HCT116 (cell line): Measurements from ENCODE around the gene EXOSC10. TPM values are rescaled to one million over a fixed set of nuclear protein-coding genes. Genes with fewer than 3 reads are reported as not detected.

Source experiments
- ATAC-seq: fragments of 200-7000 bp; cut with Tn5 transposase; 2 replicates; pipeline ENCODE4 v1.9.1; 2020; ENCODE audit warnings: mild to moderate bottlenecking, moderate library complexity
- BruUV-seq: library from RNA; stranded (reverse); fragments of 400-500 nt; replicated peaks from 2 replicates; lab custom pipeline; 2021; lab: Mats Ljungman, UMichigan
- CTCF ChIA-PET: fragments of 300-600 bp; sonication (Branson Sonifier 250); formaldehyde crosslinking; loops from one replicate; lab custom pipeline; 2021; ENCODE audit warnings: antibody characterized with exemption; lab: Charles Lee
- POLR2A ChIA-PET: fragments of 300-600, 350-600 bp; sonication (Branson Sonifier 250); formaldehyde crosslinking; loops from one replicate; lab custom pipeline; 2021; ENCODE audit warnings: antibody characterized with exemption; lab: Charles Lee
- RAD21 ChIA-PET, 2 experiments: fragments of 300-600 bp; sonication (Branson Sonifier 250); formaldehyde crosslinking; loops; one replicate each; lab custom pipeline; 2023; ENCODE audit warnings: low total read pairs in 2 of 2; ENCODE audit not compliant: uncharacterized antibody in 2 of 2, unreplicated experiment in 2 of 2, low non-redundant PET in 1 of 2; lab: Charles Lee
- DNase-seq: peaks from one replicate; pipeline ENCODE4 v3.0.0-alpha.2; 2010; ENCODE audit warnings: low read depth, low spot score
- H2AFZ ChIP-seq: fragments of 200-600 bp; shearing (Covaris generic), sonication (generic); 2 replicates; pipeline ENCODE4 v1.6.1; 2017; ENCODE audit warnings: low read depth, mixed run types, mixed read lengths, antibody characterized with exemption, low read length; ENCODE audit not compliant: poor library complexity, severe bottlenecking
- H3K27ac ChIP-seq: 2 replicates; pipeline ENCODE4 v1.5.1; 2012; ENCODE audit warnings: low read depth, low read length
- H3K27me3 ChIP-seq: fragments of 200-600 bp; sonication (generic); 2 replicates; pipeline ENCODE4 v1.6.1; 2016; ENCODE audit warnings: mixed run types, low read length, mixed read lengths; ENCODE audit not compliant: insufficient read depth
- H3K36me3 ChIP-seq, 2 experiments: fragments of 200-500 bp in 1 of 2; fragments of 200-600 bp in 1 of 2; sonication (Bioruptor generic) in 1 of 2; sonication (generic) in 1 of 2; 2 replicates each; pipeline versions ENCODE4 v1.5.1 to v1.6.1; 2014 to 2016; ENCODE audit warnings: low read length in 2 of 2, inconsistent platforms in 1 of 2, mixed read lengths in 1 of 2, mixed run types in 1 of 2; ENCODE audit not compliant: insufficient read depth in 2 of 2, control insufficient read depth in 1 of 2
- H3K4me1 ChIP-seq, 2 experiments: fragments of 200-600 bp in 1 of 2; sonication (generic) in 1 of 2; 2 replicates each; pipeline versions ENCODE4 v1.5.1 to v1.6.1; 2012 to 2017; ENCODE audit warnings: low read length in 2 of 2, inconsistent platforms in 1 of 2, mild to moderate bottlenecking in 1 of 2, mixed read lengths in 1 of 2, mixed run types in 1 of 2, moderate library complexity in 1 of 2; ENCODE audit not compliant: insufficient read depth in 2 of 2, control insufficient read depth in 1 of 2
- H3K4me2 ChIP-seq: fragments of 200-600 bp; sonication (generic); 2 replicates; pipeline ENCODE4 v1.6.1; 2017; ENCODE audit warnings: mixed run types, low read length, mixed read lengths
- H3K4me3 ChIP-seq, 2 experiments: fragments of 200-600 bp in 1 of 2; sonication (generic) in 1 of 2; replicated peaks in 1 of 2; 2 replicates each; pipeline ENCODE4 v1.5.1; 2011 to 2016; ENCODE audit warnings: low read length in 2 of 2, control low read depth in 1 of 2, low read depth in 1 of 2, mild to moderate bottlenecking in 1 of 2, mixed read lengths in 1 of 2, mixed run types in 1 of 2
- H3K79me2 ChIP-seq: fragments of 200-600 bp; sonication (generic); 2 replicates; pipeline ENCODE4 v1.6.1; 2017; ENCODE audit warnings: mild to moderate bottlenecking, mixed run types, low read length, moderate library complexity, mixed read lengths; ENCODE audit not compliant: insufficient read depth
- H3K9ac ChIP-seq: fragments of 200-600 bp; sonication (generic); 2 replicates; pipeline ENCODE4 v1.6.1; 2016; ENCODE audit warnings: low read length, mixed read lengths
- H3K9me2 ChIP-seq: fragments of 200-600 bp; sonication (generic), shearing (Covaris generic); 2 replicates; pipeline ENCODE4 v1.6.1; 2017; ENCODE audit warnings: mixed run types, mild to moderate bottlenecking, moderate library complexity; ENCODE audit not compliant: insufficient read depth
- H3K9me3 ChIP-seq, 2 experiments: fragments of 200-500 bp in 1 of 2; fragments of 200-600 bp in 1 of 2; sonication (Bioruptor generic) in 1 of 2; sonication (generic) in 1 of 2; 2 replicates each; pipeline ENCODE4 v1.6.1; 2014 to 2017; ENCODE audit warnings: low read length in 2 of 2, mixed read lengths in 2 of 2, inconsistent platforms in 1 of 2, low read depth in 1 of 2, mild to moderate bottlenecking in 1 of 2, mixed run types in 1 of 2, moderate library complexity in 1 of 2; ENCODE audit not compliant: control insufficient read depth in 1 of 2, insufficient read depth in 1 of 2
- H4K20me1 ChIP-seq: fragments of 200-600 bp; sonication (generic), shearing (Covaris generic); 2 replicates; pipeline ENCODE4 v1.6.1; 2017; ENCODE audit warnings: mixed run types, mild to moderate bottlenecking, moderate library complexity; ENCODE audit not compliant: insufficient read depth
- ELF1 ChIP-seq: IDR thresholded peaks from 2 replicates; pipeline ENCODE4 v1.6.1; 2012; ENCODE audit warnings: low read depth, borderline replicate concordance
- EZH2 ChIP-seq: fragments of 200-600 bp; sonication (generic); IDR thresholded peaks from 2 replicates; pipeline ENCODE4 v1.6.1; 2017; ENCODE audit warnings: antibody characterized with exemption, mixed run types
- JUND ChIP-seq: IDR thresholded peaks from 2 replicates; pipeline ENCODE4 v1.6.1; 2012
- POLR2A ChIP-seq: IDR thresholded peaks from 2 replicates; pipeline ENCODE4 v1.7.0; 2011; ENCODE audit warnings: borderline replicate concordance; ENCODE audit not compliant: insufficient read depth, insufficient read length; ENCODE audit errors: extremely low read depth
- POLR2AphosphoS5 ChIP-seq: IDR thresholded peaks from 2 replicates; pipeline ENCODE4 v1.6.1; 2011; ENCODE audit warnings: mild to moderate bottlenecking, low read depth, low read length, moderate library complexity
- RAD21 ChIP-seq: IDR thresholded peaks from 2 replicates; pipeline ENCODE4 v1.6.1; 2012; ENCODE audit warnings: low read depth, mild to moderate bottlenecking
- SIN3A ChIP-seq: IDR thresholded peaks from 2 replicates; pipeline ENCODE4 v1.6.1; 2012; ENCODE audit warnings: low read depth
- SP1 ChIP-seq: IDR thresholded peaks from 2 replicates; pipeline ENCODE4 v1.6.1; 2012; ENCODE audit warnings: low read depth
- SRF ChIP-seq: IDR thresholded peaks from 2 replicates; pipeline ENCODE4 v1.6.1; 2012; ENCODE audit warnings: low read depth
- YY1 ChIP-seq: IDR thresholded peaks from 2 replicates; pipeline ENCODE4 v1.6.1; 2011; ENCODE audit warnings: low read length, low read depth, moderate library complexity, mild to moderate bottlenecking; ENCODE audit not compliant: insufficient replicate concordance; ENCODE audit errors: extremely low read depth
- ZNF274 ChIP-seq: fragments of 200-500 bp; sonication (Bioruptor generic); IDR thresholded peaks from 2 replicates; pipeline ENCODE4 v1.6.1; 2014; ENCODE audit warnings: mild to moderate bottlenecking, low read depth, low read length, inconsistent platforms
- intact Hi-C: fragments of 100-400 bp; cut with micrococcal nuclease; formaldehyde crosslinking; loops from 2 replicates; pipeline ENCODE4 v1.10.0; 2022
- total RNA-seq: library from RNA; stranded (reverse); gene quantifications from one replicate; pipeline ENCODE4 v1.2.1, GENCODE V29; 2021; ENCODE audit not compliant: unreplicated experiment
- TF ChIP-seq, protein P1 (sequence below): IDR thresholded peaks from 2 replicates; pipeline ENCODE4 v1.6.1; 2012
- TF ChIP-seq, protein P2 (sequence below), 3 experiments: fragments of 200-600 bp in 1 of 3; sonication (generic) in 1 of 3; IDR thresholded peaks in 2 of 3; conservative IDR thresholded peaks in 1 of 3; 2 replicates each; pipeline ENCODE4 v1.5.1; 2012 to 2017; ENCODE audit warnings: low read depth in 2 of 3, low read length in 2 of 3, antibody characterized with exemption in 1 of 3, borderline replicate concordance in 1 of 3, control low read depth in 1 of 3, mild to moderate bottlenecking in 1 of 3, mixed read lengths in 1 of 3, mixed run types in 1 of 3, moderate library complexity in 1 of 3; ENCODE audit not compliant: insufficient read depth in 1 of 3
- TF ChIP-seq, protein P3 (sequence below): IDR thresholded peaks from 2 replicates; pipeline ENCODE4 v1.6.1; 2011; ENCODE audit warnings: mild to moderate bottlenecking, low read length, moderate library complexity; ENCODE audit not compliant: insufficient replicate concordance; ENCODE audit errors: extremely low read depth

The EXOSC10 gene
- total RNA-seq, 1 experiment from 2014 or later = 80.7 TPM

DNA sequence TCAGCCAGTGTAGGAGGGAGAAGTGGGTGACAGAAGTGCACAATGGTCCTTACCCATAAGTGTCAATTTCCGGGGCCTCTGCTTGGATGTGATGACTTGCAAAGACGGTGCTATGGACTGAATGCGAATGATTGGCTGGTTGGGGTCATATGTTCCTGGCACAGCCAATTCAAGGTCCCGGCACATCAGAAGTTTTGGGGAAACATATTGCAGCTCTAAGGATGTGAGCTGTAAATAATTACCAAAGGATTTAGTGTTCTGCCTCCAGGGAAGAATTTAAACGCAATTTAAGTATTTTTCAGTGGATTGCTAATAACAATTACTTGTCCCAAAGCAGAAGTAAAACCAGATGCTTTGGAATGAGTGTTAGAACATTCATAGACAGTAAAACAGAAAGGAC lies 26.9 kb upstream of the EXOSC10 start:
- no peak for DNase-seq
- H3K27ac ChIP-seq = no peak overlapping the region
- POLR2A ChIA-PET = no interaction called here

DNA sequence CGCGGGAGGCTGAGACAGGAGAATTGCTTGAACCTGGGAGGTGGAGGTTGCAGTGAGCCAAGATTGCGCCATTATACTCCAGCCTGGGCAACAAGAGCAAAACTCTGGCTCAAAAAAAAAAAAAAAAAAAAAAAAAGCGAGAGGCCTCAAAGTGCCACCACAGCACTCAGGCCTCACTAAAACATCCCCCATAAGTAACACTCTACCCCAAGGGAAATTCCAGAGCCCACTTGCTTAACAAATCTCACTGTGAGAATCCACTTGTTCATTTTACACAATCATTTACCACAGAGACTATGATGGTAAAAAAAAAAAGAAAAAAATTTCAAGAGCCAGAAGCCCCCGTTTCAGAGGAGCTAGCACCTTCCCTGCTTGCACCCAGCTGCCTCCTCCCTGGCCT lies 26.3 kb upstream of the EXOSC10 start:
- no TSS peak for BruUV-seq
- Histone ChIP-seq H2AFZ (no peak overlapping the region), H3K27ac (no peak overlapping the region), H3K9me3 (no peaks in the 10 kb centered on the region), H3K36me3 (peaks cover 46 to 47% of the 10 kb centered on the region in 2 experiments; a peak in 3 of 4 replicates), H3K9ac (no peak overlapping the region), H4K20me1 (no peaks in the 10 kb centered on the region), H3K9me2 (no peaks in the 10 kb centered on the region), H3K4me1 (no peaks in the 10 kb centered on the region), H3K79me2 (no peaks in the 10 kb centered on the region), H3K4me3 (no peak overlapping the region), H3K4me2 (no peak overlapping the region), H3K27me3 (no peaks in the 10 kb centered on the region)
- DNase-seq (no peak), ATAC-seq (no peak)
- intact Hi-C loops = no loop called here
- ChIA-PET POLR2A (no interaction called here), CTCF (no interaction called here), RAD21 (no interaction called here)
- no peak for TF ChIP-seq SRF
- TF ChIP-seq SP1 = no peak
- no peak for TF ChIP-seq JUND
- TF ChIP-seq, protein P1, sequence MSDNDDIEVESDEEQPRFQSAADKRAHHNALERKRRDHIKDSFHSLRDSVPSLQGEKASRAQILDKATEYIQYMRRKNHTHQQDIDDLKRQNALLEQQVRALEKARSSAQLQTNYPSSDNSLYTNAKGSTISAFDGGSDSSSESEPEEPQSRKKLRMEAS = no peak
- TF ChIP-seq RAD21 = no peak
- TF ChIP-seq, protein P2, sequence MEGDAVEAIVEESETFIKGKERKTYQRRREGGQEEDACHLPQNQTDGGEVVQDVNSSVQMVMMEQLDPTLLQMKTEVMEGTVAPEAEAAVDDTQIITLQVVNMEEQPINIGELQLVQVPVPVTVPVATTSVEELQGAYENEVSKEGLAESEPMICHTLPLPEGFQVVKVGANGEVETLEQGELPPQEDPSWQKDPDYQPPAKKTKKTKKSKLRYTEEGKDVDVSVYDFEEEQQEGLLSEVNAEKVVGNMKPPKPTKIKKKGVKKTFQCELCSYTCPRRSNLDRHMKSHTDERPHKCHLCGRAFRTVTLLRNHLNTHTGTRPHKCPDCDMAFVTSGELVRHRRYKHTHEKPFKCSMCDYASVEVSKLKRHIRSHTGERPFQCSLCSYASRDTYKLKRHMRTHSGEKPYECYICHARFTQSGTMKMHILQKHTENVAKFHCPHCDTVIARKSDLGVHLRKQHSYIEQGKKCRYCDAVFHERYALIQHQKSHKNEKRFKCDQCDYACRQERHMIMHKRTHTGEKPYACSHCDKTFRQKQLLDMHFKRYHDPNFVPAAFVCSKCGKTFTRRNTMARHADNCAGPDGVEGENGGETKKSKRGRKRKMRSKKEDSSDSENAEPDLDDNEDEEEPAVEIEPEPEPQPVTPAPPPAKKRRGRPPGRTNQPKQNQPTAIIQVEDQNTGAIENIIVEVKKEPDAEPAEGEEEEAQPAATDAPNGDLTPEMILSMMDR (IDR thresholded peaks at IDR 0.05 in 2 of 3, conservative IDR thresholded peaks at IDR 0.05 in 1 of 3; ENCODE audit: borderline replicate concordance in 1 of 3, insufficient read depth in 1 of 3, low read depth in 2 of 3, low read length in 2 of 3) = no peak
- TF ChIP-seq SIN3A = no peak
- TF ChIP-seq EZH2 = no peak
- no peak for TF ChIP-seq POLR2AphosphoS5
- TF ChIP-seq, protein P3, sequence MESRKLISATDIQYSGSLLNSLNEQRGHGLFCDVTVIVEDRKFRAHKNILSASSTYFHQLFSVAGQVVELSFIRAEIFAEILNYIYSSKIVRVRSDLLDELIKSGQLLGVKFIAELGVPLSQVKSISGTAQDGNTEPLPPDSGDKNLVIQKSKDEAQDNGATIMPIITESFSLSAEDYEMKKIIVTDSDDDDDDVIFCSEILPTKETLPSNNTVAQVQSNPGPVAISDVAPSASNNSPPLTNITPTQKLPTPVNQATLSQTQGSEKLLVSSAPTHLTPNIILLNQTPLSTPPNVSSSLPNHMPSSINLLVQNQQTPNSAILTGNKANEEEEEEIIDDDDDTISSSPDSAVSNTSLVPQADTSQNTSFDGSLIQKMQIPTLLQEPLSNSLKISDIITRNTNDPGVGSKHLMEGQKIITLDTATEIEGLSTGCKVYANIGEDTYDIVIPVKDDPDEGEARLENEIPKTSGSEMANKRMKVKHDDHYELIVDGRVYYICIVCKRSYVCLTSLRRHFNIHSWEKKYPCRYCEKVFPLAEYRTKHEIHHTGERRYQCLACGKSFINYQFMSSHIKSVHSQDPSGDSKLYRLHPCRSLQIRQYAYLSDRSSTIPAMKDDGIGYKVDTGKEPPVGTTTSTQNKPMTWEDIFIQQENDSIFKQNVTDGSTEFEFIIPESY = no peak
- no peak for TF ChIP-seq ELF1
- TF ChIP-seq YY1 = no peak
- TF ChIP-seq POLR2A = no peak
- no peak for TF ChIP-seq ZNF274

More for the DNA sequence above, 26.9 kb upstream of the EXOSC10 start:
- no peaks in the 10 kb centered on the region for H4K20me1 ChIP-seq
- intact Hi-C loops = no loop called here
- ChIA-PET CTCF (no interaction called here), RAD21 (no interaction called here)
- H3K27me3 ChIP-seq = no peaks in the 10 kb centered on the region
- no peak overlapping the region for H3K9ac ChIP-seq
- no peaks in the 10 kb centered on the region for H3K79me2 ChIP-seq
- no peak for TF ChIP-seq JUND
- no peak for ATAC-seq
- H3K9me3 ChIP-seq = no peaks in the 10 kb centered on the region
- no peak overlapping the region for H3K4me3 ChIP-seq
- no peaks in the 10 kb centered on the region for H3K9me2 ChIP-seq
- H3K4me2 ChIP-seq = no peak overlapping the region
- no TSS peak for BruUV-seq
- H3K36me3 ChIP-seq = peaks cover 41 to 42% of the 10 kb centered on the region in 2 experiments; a peak in 3 of 4 replicates
- no peaks in the 10 kb centered on the region for H3K4me1 ChIP-seq
- no peak overlapping the region for H2AFZ ChIP-seq
